Glutamatergic neuron (in vitro differentiated cells): ENCODE measurements around the gene OR4C15. TPM values are rescaled to one million over a fixed set of nuclear protein-coding genes. Genes with fewer than 3 reads are reported as not detected.

Source experiments
- DNase-seq: peaks from one replicate; pipeline ENCODE4 v3.0.0; 2022
- H3K27ac Mint-ChIP-seq: one replicate; pipeline ENCODE4 v1.8.0; 2020; ENCODE audit warnings: mild to moderate bottlenecking, mixed read lengths, inconsistent platforms; ENCODE audit not compliant: unreplicated experiment
- H3K27me3 Mint-ChIP-seq: one replicate; pipeline ENCODE4 v1.8.0; 2020; ENCODE audit warnings: mild to moderate bottlenecking, moderate library complexity, mixed read lengths, inconsistent platforms; ENCODE audit not compliant: unreplicated experiment
- H3K36me3 Mint-ChIP-seq: one replicate; pipeline ENCODE4 v1.8.0; 2020; ENCODE audit warnings: mild to moderate bottlenecking, mixed read lengths, inconsistent platforms; ENCODE audit not compliant: unreplicated experiment
- H3K4me1 Mint-ChIP-seq: one replicate; pipeline ENCODE4 v1.8.0; 2020; ENCODE audit warnings: mild to moderate bottlenecking, low read depth, mixed read lengths, inconsistent platforms; ENCODE audit not compliant: unreplicated experiment
- H3K4me3 Mint-ChIP-seq: one replicate; pipeline ENCODE4 v1.8.0; 2020; ENCODE audit warnings: mild to moderate bottlenecking, mixed read lengths, inconsistent platforms; ENCODE audit not compliant: unreplicated experiment
- H3K9me3 Mint-ChIP-seq: one replicate; pipeline ENCODE4 v1.8.0; 2020; ENCODE audit warnings: mild to moderate bottlenecking, moderate library complexity, mixed read lengths, inconsistent platforms; ENCODE audit not compliant: unreplicated experiment
- CTCF ChIP-seq: fragments of 200-600 bp; sonication (generic); IDR thresholded peaks from one replicate; pipeline ENCODE4 v1.5.0; 2021; ENCODE audit not compliant: partially characterized antibody, unreplicated experiment
- long read RNA-seq: library from polyadenylated mRNA; unstranded; transcript quantifications from one replicate; pipeline ENCODE4 v2.0.0, GENCODE V29; 2020; ENCODE audit not compliant: unreplicated experiment
- total RNA-seq: library from RNA; stranded (reverse); fragmentation: NEBNext Ultra II Directional; extraction: Animal tissue kit (Norgen Biotek cat#: 25700); gene quantifications from one replicate; pipeline ENCODE4 v1.2.1, GENCODE V29; 2021; ENCODE audit not compliant: unreplicated experiment

OR4C15 gene
- not detected for total RNA-seq
- long read RNA-seq = 0 reads

GRCh38 chr11:55554169-55554568 lies at the start of gene OR4C15:
Gene OR4C15 (plus strand): TSS chr11:55554469. CDS start chr11:55554469, 0 bp downstream.
- TF ChIP-seq CTCF = no peak
- Mint-ChIP-seq H3K9me3 (peaks cover 9% of the 10 kb centered on the region), H3K4me1 (no peaks in the 10 kb centered on the region)

GRCh38 chr11:55571828-55572227 lies 17.6 kb downstream of the OR4C15 start, which contains the start of gene OR4C16:
Gene OR4C16 (plus strand): TSS chr11:55572128. CDS start chr11:55572128, 0 bp downstream.
- Mint-ChIP-seq H3K9me3 (peaks cover 9% of the 10 kb centered on the region), H3K27ac (no peak within 1 kb of the TSS), H3K4me1 (no peaks in the 10 kb centered on the region), H3K36me3 (peaks cover 8% of the 10 kb centered on the region), H3K4me3 (no peak within 1 kb of the TSS), H3K27me3 (no peaks in the 10 kb centered on the region)
- no peak for TF ChIP-seq CTCF
- DNase-seq = no peak

More at GRCh38 chr11:55554169-55554568, at the start of gene OR4C15:
- Mint-ChIP-seq H3K27me3 (no peaks in the 10 kb centered on the region), H3K4me3 (no peak within 1 kb of the TSS), H3K27ac (no peak within 1 kb of the TSS), H3K36me3 (peaks cover 10% of the 10 kb centered on the region)
- no peak for DNase-seq

GRCh38 chr11:55572548-55572947 lies 18.3 kb downstream of the OR4C15 start:
- no peak overlapping the region for H3K27ac Mint-ChIP-seq
- H3K27me3 Mint-ChIP-seq = no peaks in the 10 kb centered on the region
- no peak overlapping the region for H3K4me3 Mint-ChIP-seq
- H3K9me3 Mint-ChIP-seq = peaks cover 12% of the 10 kb centered on the region
- no peak for TF ChIP-seq CTCF
- H3K36me3 Mint-ChIP-seq = peaks cover 8% of the 10 kb centered on the region
- DNase-seq = no peak
- no peaks in the 10 kb centered on the region for H3K4me1 Mint-ChIP-seq

Other genes with a start within 250 kb of the OR4C15 start
- not detected for gene OR4A16, start 211.3 kb upstream of the OR4C15 start, total RNA-seq
- not detected for gene OR4A15, start 186.5 kb upstream of the OR4C15 start, total RNA-seq
- not detected for gene OR4C16, start 17.7 kb downstream of the OR4C15 start, total RNA-seq
- not detected for gene OR4C11, start 53.2 kb downstream of the OR4C15 start, total RNA-seq
- gene OR4P4, start 80.6 kb downstream of the OR4C15 start, total RNA-seq = not detected
- gene OR4S2, start 93.9 kb downstream of the OR4C15 start, total RNA-seq = not detected
- not detected for gene OR4C6, start 107.7 kb downstream of the OR4C15 start, total RNA-seq
- not detected for gene OR5D13, start 219.0 kb downstream of the OR4C15 start, total RNA-seq
- not detected for gene OR5D14, start 241.1 kb downstream of the OR4C15 start, total RNA-seq